HL-60/S4 (cell line): ENCODE data around the gene ADCY9.

ENCODE experiments used
- in situ Hi-C: fragments of 300-500 bp; cut with MboI; formaldehyde crosslinking; loops from 2 replicates; pipeline ENCODE4 v1.14.3; 2022; ENCODE audit warnings: low sequenced_read_pairs

ADCY9 gene

DNA sequence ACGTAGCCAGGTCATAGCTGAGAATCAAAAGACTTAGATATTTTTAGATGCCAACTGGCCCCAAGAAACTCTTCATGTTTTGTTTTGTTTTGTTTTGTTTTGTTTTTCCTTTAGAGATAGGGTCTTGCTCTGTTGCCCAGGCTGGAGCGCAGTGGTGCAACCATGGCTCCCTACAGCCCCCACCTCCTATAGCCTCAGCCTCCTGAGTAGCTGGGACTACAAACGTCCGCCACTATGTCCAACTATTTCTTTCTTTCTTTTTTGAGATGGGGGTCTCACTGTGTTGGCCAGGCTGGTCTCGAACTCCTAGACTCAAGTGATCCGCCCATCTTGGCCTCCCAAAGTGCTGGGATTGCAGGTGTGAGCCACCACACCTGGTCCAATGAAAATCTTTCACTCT lies 107.1 kb downstream of the ADCY9 start:
- in situ Hi-C loops = no loop called here

DNA sequence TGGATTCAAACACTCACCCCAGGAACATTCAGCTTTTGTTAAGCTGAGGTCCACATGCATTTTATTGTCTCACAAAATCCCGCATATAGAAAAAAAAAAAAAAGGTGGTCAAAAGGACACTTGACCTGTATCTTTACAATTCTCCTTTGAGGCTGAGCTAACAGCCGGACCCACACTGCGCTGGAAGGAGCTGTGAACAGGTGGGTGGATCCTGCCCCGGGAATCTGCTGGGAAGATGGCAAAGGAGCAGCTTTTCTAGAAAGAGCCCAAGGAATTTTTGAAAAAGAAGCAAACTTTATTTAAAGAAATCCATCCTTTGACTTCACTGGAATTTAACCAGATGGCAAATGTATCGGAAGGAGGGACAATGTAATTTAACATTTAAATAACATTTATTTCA lies 108.1 kb downstream of the ADCY9 start:
- in situ Hi-C loops = no loop called here

DNA sequence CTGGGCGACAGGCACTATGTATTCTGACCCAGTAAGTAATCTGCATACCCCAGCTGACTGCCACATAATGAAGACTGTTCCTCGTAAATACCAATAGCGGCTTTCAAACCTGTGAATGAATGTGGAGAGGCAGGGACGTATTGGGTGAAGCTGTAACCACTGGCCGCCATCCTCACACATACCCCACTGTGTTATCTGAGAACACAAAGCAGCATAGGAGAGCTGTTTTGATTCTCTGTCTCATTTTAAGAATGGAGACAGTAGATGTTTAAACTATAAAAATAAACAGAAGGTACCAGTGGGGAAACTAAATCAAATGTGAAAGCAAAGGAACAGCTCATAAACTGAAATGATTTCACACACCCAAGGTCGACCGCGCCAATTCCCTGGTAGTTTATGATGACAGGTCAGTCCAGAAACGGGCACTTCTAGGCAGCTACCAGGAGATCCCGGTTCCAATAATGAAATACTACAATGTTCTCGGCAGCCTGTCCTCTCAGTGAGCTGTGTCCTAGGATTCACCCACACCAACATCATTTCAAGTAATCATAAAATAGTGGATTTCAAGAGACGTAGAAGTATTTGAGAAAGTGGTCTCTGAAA lies 109.7 kb downstream of the ADCY9 start:
- in situ Hi-C loops = no loop called here

DNA sequence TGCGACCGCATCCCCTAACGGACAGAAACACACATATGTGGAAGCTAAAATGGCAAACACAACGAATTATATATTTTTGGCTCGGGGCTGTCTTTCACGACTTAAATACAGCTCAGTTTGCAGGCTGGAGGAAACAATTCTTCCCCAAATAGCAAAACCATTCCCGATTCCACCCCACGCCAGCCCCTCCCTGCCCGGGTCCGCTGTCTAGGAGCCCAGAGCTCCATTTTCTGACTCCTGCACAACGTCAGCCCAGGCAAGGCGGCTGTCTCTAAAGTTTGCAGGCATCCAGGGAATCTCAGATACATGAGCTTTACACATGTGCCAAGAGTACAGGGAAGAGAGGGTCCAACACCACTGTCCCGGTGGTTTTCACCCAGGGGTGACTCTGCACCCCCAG lies 110.5 kb downstream of the ADCY9 start:
- in situ Hi-C loops = no loop called here

DNA sequence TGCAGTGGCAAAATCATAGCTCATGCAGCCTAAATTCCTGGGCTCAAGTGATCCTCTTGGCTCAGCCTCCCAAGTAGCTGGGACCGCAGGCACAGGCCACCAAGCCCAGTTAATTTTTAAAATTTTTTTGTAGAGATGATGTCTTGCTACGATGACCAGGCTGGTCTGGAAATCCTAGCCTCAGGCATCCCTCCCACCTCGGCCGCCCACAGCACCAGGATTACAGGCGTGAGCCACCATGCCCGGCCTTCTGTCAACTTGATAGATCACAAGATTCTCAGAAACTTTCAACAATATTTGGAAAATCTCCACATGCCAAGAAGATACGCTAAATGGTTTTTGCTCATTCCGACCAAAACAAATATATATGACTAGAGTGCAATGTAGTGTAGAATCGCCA lies 111.0 kb downstream of the ADCY9 start:
- in situ Hi-C loops = no loop called here

DNA sequence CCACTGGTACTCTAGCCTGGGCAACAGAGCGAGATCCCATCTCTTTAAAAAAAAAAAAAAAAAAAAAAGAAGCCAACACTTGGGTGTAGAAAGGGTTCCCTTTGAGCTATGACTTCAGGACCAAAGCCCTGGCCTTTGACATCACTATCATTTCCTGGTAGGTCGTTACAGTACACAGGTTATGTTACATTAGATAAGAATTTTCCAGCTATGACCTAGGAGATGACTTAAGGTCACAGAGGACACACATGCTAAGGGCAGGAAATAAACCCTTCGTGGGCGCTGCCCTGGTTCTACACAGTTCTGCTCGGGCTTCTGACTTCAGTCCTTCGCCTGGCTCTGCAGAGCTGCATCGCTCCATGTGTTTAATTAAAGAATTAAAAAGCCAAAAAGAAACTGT lies 112.0 kb downstream of the ADCY9 start:
- in situ Hi-C loops = no loop called here

DNA sequence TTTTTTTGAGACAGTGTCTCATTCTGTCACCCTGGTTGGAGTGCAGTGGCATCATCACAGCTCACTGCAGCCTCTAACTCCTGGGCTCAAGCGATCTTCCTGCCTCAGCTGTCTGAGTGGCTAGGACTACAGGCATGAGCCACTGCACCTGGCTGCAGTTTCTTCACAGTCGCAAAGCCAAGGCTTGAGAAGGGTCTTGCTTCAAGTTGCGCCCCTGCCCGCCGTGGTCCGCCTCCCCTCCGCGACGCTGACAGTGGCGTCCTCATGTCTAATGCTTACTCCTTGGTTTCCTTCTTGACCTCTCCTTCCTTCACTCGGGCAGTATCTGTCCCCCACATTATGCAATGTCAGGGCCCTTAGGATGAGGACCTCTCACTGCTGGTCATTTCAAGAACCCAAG lies 112.7 kb downstream of the ADCY9 start:
- in situ Hi-C loops = no loop called here

DNA sequence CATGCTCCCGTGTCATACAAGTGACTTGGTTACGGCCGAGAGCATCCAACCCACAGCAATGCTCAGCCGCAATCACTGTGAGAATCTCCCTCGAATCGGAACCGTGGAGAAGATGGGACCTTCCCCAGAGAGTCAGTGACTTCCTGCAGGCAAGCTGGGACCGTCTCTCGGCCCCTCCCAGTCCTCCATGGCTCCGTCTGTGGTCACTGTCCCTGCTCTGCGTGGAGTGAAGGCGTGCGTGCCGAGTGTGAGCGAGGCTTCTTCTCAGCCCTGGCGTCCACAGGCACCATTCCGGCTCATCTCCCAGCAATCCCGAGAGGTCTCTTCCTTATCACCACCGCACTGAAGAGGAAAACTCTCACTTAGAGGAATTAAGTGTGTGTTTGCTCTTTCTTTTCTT lies 113.1 kb downstream of the ADCY9 start:
- in situ Hi-C loops = no loop called here

DNA sequence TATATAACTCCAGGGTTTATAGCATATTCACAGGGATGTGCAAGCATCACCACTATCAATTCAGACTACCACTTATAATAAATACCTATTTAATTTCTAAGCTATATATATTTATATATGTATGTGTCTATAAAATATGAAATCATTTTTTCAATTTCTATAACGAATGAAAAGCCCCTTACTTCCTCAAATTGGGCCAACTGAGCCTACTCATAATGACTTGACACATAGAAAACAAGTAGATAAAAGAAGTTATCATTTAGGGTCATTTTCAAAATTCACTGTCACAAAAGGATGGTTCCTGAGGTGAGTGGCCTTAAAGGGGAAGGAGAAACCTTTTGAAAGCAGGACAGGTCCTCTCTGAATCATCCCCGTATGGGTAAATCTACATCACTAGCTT lies 114.1 kb downstream of the ADCY9 start:
- in situ Hi-C loops = no loop called here

DNA sequence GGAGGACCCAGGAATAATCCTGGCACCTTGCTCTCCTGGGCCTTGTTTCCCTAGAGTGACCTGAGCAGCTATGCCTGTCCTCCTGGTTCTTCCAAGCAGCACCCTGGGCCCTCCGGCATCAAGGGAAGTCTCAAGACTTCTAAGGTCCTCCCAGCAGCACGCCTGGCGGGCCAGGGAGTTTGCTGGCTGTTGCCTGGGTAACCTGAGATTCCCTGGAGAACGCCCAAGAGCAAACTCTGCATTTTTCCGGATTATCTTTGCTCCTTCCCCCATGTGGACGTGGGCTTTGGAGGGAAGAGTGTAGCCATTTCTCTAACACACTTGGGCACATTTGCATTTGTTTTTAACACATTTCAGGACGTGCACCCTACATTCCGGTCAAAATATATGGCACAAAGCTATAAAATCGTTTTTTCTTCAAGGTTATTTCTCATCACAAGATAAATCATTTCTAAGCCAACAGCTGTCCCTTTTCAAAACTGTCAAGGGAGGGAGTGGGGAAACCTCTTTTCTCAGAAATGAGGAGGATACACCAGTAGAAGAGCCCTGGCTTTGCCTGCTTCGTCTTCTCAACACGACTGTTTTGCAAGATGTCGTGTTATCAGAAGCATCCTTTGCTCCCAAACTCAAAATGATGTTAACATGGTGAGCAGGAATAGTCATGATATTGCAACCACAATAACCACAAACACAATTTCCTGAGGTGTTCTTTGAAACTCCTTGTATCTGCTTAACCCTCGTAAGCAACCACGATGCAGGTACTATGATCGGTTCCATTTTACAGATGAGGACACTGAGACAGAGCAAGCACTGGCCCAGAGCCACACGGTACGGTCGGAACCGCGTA lies 116.5 kb downstream of the ADCY9 start:
- in situ Hi-C loops = no loop called here

DNA sequence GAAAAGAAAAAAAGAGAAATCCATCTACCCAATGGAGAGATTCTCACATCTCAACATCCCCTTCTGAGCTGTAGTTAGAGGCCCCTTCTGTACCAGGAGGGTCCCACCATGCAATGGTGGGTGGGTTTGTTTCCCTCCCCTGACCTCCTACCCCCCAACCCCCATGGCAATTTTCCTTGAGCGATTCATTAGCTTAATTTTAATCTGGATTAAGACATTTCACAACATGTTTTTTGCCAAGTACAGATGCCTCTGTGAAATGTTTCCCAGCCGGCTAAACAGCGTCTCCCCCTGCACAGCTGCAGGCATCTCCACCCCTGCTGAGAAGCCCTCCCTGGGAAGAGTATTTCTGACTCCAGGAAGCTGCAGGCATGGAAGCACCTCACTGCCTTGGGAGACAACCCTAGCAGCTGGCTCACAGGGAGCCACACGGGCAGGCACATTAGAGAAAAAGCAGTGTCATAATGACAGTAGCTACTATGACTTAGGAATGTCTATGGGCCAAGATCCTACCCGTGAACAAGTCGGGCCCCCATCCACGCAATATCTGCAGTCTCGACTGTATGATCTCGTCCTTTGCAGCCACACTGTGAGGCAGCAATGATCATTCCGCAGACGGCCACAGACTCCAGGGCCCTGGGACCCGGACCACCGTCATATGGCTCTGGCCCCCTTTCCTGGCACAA lies 117.3 kb downstream of the ADCY9 start:
- in situ Hi-C loops = no loop called here

DNA sequence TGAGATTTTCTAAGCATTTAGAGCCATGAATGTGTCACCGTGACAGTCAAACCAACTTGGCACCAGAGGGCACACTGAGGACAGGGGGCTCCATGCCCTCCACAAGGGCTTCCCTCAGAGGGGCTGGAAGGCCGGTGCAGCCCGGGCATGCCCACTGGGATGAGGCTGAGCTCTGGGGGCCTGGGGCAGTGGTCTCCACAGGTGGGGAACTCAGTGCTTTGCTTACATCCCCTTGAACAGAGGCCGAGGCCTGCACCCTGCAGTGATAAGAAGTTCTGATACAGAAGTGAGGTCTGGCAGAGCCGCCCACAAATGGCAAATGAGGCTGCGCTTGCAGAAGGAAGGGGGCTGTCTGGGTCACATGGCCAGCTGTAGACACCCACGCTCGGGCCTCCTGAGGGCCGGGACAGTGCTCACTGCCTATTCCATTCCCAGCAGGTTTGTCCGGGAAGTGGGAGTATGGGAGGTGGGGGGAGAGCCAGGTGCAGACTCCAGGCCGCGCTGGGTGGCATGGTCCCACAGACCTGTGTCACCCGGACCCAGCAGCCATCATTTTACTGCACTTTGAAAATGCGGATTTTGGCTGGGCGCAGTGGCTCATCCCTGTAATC lies 118.9 kb downstream of the ADCY9 start:
- in situ Hi-C loops = no loop called here

DNA sequence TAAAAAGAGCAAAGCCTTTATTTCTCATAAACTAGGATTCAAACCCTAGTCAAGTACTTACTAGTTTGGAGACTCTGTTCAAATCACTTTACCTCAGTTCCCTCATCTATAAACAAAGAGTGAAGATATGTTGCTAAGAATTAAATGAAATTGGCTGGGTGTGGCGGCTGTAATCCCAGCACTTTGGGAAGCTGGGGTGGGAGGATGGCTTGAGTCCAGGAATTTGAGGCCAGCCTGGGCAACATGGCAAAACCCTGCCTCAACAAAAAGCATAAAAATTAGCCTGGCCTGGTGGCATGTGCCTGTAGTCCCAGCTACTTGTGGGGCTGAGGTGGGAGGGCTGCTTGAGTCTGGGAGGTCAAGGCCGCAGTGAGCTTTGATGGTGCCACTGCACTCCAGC lies 121.2 kb downstream of the ADCY9 start:
- in situ Hi-C loops = no loop called here

DNA sequence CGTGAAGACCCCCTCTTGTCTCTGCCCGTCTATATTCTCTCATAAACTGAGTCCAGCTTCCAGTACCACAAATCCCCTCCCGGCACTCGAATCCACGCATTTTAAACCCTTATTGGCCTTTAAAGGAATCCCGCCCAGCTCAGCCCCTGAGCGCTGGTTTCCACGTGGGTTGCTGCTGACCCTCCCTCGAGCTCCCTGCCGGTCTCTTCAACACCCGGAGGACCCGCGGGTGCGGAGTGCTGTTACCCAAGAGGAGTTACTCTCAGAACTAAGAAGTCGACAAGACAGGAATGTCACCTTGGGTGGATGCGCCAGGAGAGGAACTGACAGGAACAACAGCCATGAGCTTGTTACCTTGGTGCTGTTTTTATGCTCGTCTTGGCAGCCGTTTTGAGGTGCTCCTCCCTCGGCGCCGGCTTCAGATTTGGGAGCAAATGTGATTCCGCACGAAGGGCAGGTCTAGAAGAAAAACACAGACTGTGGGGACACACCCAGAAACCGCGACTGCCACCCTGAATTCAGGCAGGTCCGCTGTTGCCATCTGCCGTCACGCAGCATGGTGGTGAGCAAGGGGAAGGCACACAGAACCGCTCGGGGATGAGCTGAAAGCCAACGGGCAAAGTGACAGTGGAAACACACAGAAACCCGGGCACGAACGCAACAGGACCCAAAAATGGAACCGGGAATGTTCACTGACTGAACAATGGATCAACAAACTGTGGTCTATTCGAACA lies 123.0 kb downstream of the ADCY9 start:
- in situ Hi-C loops = no loop called here

DNA sequence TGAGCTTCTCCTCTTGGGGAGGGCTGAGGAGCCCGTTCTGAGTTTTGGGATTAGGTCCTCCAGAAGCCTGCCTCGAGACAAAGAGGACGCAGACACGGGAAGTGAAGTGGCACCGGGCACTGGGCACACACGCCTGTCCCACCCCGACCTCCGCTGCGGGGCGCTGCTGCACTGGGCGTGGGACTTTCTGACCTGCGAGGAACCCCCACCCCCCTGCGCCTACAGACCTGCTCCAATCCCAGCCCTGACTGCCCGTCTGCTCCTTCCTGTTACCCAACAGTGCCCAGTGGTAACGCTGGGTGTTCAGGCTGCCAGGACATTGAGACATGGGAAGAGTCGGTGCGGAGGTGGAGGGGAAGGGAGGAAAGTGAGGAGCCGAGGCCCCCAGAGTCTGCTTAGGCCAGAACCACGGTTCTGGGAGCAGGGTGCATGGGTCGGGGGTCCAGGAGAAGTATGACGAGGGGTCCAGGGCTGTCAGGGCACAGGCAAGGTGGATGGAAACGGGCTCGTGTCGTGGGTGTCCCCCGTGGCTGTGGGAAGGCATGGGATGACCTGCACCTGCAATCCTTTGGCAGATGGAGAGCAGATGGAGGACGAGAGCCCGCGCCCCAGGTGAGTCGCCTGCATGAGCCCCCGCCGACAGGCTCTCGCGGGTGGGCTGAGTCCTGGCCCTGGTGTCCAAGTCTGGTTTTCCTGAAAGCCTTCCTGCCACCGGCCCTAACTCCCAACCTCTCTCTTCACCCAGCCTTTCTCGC lies 123.8 kb downstream of the ADCY9 start:
- in situ Hi-C loops = no loop called here

DNA sequence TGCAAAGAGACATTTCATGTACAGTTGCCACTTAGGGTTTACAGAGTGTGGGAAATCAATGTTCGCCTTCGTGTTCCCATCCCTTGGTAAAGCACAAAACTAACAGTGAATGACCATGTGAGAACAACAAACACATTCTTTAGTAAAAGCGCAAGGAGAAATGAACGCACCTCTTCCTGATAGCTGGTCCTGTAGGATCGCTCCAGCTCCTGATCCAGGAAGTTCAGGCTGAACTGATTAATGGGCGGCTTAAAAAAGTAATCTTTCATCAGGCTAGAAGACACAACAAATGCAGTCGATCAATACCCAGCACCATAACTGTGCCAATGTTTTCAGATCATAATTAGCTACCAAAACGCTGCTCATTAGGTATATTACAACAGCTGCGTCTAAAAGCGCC lies 127.4 kb downstream of the ADCY9 start:
- in situ Hi-C loops = no loop called here

DNA sequence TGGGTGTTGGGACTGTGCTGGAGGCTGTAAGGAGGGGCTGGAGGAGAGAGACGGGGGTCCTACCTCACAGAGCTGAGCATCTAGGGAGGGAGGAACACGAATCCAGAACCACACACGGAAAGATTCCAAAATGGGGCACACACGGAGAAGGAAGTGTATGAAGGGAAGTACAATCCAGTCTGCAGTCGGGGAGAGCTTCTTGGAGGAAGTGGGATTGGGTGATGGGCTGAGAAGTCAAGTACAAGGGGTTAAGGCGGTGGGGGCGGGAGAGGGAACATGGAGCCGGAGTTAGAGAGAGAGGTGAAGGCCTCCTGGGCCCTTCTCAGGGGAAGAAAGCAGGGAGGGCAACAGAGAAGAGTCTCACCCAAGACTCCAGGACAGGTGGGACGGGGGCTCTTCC lies 128.2 kb downstream of the ADCY9 start:
- in situ Hi-C loops = no loop called here

DNA sequence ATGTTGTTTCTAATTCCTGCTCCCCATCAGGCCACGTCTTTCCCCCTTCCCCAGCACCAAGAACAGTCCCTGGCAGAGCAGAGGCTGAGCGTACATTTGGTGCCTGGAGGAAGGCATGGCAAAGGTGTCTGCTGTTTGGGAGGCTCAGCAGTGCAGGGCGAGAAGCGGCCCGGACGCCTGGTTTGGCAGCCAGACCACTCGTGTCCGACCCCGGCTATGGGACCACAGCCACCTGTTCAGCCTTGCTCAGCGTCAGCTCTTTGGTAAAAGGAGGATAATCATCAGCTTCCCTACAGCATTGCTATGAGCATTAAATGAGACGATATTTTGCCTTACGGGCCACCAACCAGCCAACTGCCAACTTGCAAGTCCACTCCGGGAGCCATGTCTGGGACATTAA lies 129.0 kb downstream of the ADCY9 start:
- in situ Hi-C loops = no loop called here

DNA sequence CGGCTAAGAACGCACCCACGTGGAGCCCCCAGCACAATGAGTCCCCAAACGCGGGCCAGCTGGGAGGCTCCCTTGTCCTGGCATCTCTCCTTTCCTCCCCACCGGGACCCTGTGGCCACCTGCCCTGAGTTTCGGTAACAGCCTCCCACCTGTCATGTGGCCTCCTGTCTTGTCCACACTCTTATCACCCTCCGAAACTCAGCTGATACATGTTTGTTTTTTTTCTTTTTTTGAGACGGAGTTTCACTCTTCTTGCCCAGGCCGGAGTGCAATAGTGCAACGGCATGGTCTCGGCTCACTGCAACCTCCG lies 130.1 kb downstream of the ADCY9 start:
- in situ Hi-C loops = no loop called here
